HG03521 (cell line): ENCODE data around the gene SUPT20HL2.
"Not testable (repeated sequence)": the region's sequence is repeated elsewhere in the genome, so short reads cannot be mapped to it uniquely, and the experiment has no call there.

ENCODE experiments used
- ATAC-seq: cut with Tn5 transposase; IDR thresholded peaks from one replicate; pipeline ENCODE4 v1.9.1; 2021; ENCODE audit warnings: mild to moderate bottlenecking, moderate library complexity; ENCODE audit not compliant: unreplicated experiment

The SUPT20HL2 gene

GRCh38 chrX:24314019-24314635, at the start of gene SUPT20HL2:
Gene SUPT20HL2 (minus strand): TSS chrX:24314069. CDS start chrX:24313315, 754 bp downstream.
- ATAC-seq, result no peak

GRCh38 chrX:24362089-24362745, 48.3 kb upstream of the SUPT20HL2 start:
- not testable (repeated sequence) for ATAC-seq

- no peak for ATAC-seq
Measured at GRCh38 chrX:24360272-24360671, 46.4 kb upstream of the SUPT20HL2 start, which contains the start of gene SUPT20HL1. Gene SUPT20HL1 (plus strand): TSS chrX:24360639. CDS start chrX:24362761, 2,122 bp downstream.

DNA sequence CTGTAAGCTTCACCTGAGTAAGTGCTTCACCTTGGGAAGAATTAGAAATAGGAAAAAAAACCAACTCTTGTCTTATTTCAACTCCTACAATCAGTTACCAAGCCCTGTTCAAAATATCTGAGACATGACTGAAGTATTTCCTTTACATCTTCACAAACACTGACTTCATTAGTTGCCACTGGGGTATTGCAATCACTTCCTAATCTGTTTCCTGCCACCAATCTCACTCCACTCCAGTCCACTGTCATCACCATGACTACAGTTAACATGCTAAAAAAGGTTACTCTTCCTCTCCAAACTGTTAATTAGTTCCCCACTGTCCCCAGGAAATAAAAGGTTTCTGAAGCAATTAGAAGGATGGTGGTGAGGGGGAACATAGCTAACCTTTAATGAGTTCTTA, 43.2 kb upstream of the SUPT20HL2 start:
- ATAC-seq, result no peak

- no peak for ATAC-seq
Measured at GRCh38 chrX:24355095-24355494, 41.2 kb upstream of the SUPT20HL2 start.

DNA sequence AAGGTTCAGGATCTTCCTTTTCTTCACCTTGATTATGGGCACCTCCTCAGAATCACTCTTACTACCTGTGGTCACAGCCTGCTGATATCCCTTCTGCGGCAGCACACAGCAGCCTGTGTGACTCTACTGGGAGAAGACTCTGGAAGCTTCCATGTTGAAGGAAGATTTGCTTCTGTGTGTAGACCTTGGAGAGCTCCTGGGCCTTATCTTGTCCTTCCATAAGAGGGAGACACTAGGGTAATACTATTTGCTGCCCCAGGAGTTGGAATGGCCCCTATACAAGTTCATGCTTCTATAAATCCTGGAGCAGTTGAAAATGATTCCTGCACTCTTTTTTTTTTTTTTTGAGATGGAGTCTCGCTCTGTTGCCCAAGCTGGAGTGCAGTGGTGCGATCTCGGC, 36.3 kb upstream of the SUPT20HL2 start:
- ATAC-seq, result no peak

DNA sequence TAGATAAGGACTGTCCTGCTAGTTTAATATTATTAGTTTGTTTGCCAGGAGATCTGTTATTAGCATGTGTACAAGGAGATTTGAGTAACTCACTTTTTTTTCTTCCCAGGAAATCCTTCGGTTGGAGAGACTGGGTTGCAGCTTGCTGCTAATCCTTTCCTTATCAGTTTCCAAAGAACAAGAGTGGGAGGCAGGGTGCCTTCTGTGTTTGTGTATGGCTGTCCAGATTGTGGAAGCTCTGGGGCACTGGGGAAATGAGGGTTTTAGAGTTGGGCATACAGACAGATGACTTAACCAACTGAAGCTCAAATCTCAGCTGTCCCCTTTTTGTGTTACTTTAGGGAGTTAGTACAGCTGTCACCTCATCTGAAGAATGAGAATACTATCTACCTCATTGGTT, 34.0 kb upstream of the SUPT20HL2 start:
- no peak for ATAC-seq

- ATAC-seq, result no peak
Measured at GRCh38 chrX:24343719-24344118, 29.9 kb upstream of the SUPT20HL2 start.

- ATAC-seq, result no peak
Measured at GRCh38 chrX:24341795-24342194, 27.9 kb upstream of the SUPT20HL2 start.

DNA sequence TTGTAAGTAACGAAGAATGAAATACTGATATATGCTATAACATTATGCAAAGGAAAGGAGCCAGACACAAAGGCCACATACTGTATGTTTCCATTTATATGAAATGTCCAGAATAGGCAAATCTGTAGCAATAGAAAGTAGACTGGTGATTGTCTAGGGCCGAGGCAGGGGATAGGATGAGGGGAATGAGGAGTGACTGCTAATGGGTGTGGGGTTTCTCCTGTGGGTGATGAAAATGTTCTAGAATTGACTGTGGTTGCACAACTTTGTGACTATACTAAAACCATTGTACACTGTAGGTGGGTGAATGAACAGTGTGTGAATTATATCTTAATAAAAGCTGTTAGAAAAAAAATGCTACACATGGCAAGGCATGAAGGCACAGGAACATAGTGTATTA, 26.6 kb upstream of the SUPT20HL2 start:
- ATAC-seq, result no peak

- ATAC-seq, result no peak
Measured at GRCh38 chrX:24339911-24340310, 26.0 kb upstream of the SUPT20HL2 start.

DNA sequence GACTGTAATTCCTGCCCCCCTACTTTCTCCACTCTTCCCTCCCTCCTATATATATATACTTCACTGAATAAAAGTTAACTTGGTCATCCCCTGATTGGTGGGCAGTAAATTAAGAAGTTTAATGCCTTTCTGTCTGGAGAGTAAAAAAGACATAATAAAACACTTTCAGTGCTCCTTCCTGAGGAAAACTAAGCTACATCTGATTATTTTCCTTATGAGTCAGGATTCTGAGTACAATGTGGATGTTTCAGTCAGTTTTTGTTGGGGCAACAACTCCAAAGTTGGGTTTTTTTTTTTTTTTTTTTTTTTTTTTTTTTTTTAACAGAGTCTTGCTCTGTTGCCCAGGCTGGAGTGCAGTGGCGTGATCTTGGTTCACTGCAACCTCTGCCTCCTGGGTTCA, 22.0 kb upstream of the SUPT20HL2 start:
- ATAC-seq, result no peak

DNA sequence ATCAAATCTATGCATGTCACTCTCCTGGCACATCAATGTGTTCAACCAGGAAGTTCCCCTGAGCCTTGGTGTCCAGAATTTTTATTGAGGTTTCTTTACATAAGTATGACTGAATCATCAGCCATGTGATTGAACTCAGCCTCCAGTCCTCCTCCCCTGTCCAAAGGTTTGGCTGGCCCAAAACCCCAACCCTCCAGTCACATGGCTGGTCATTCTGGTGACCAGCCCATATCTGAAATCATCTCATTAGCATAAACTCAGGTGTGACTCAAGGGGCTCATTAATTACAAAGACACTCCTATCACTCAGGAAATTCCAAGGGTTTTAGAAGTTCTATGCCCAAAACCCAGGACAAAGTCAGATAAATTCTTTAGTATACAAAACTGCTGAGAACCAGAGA, 20.6 kb upstream of the SUPT20HL2 start:
- no peak for ATAC-seq

GRCh38 chrX:24333371-24333770, 19.5 kb upstream of the SUPT20HL2 start:
- no peak for ATAC-seq

GRCh38 chrX:24332878-24333277, 19.0 kb upstream of the SUPT20HL2 start:
- no peak for ATAC-seq

DNA sequence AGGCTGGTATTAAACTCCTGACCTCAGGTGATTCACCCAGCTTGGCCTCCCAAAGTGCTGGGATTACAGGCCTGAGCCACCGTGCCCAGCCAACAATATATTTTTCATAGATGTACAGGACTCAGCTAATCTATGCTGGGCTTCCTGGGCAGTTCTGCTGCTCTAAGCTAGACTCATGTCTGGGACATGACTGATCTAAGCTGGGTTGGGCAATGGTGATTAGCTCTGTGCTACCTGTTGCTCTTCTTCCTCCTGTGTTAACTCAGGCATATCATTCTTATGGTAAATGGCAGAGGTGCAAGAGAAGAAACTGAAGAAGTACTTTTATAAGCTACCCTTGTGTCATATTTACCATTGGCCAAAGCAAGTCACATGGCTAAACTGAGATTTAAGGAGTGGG, 11.4 kb upstream of the SUPT20HL2 start:
- ATAC-seq, result no peak

- no peak for ATAC-seq
Measured at GRCh38 chrX:24321741-24322395, 8.0 kb upstream of the SUPT20HL2 start.

- ATAC-seq, result no peak
Measured at GRCh38 chrX:24317567-24317966, 3.7 kb upstream of the SUPT20HL2 start.

DNA sequence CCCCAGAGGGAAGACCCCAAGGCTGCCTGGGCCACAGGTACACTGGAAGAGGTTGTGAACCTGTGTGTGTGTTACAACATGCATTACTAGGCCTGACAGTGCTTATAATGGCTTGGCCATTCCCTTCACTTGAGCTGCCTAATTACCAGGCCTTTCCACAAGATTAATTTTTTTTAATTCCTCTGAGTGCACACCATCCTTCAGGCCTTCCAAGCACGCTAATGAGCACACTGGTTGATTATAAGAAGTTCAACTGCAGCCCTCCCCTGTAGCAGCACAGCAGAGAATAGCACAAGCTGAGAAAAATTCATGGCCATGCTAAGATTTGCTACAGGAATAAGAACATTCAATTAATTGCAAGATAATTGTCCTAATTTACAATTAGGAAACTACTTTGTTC, 2.2 kb upstream of the SUPT20HL2 start:
- ATAC-seq, result no peak

DNA sequence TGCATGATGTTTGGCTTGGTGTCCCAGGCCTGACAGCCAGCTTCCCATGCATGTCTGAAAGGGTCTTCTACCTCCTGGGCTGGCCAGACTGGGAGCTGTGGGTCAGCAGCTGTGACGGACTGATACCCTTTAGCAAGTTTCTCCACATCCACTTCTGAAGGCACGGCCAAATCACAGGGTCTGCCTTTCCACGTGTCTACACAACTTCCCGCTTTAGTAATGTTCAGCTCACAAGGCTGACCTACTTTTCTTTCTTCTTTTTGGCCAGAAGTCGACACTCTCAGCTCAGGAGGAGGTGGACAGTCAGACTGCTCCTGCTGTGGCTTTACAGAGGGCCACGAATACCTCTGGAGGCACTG, 1.6 kb downstream of the SUPT20HL2 start:
- not testable (repeated sequence) for ATAC-seq

DNA sequence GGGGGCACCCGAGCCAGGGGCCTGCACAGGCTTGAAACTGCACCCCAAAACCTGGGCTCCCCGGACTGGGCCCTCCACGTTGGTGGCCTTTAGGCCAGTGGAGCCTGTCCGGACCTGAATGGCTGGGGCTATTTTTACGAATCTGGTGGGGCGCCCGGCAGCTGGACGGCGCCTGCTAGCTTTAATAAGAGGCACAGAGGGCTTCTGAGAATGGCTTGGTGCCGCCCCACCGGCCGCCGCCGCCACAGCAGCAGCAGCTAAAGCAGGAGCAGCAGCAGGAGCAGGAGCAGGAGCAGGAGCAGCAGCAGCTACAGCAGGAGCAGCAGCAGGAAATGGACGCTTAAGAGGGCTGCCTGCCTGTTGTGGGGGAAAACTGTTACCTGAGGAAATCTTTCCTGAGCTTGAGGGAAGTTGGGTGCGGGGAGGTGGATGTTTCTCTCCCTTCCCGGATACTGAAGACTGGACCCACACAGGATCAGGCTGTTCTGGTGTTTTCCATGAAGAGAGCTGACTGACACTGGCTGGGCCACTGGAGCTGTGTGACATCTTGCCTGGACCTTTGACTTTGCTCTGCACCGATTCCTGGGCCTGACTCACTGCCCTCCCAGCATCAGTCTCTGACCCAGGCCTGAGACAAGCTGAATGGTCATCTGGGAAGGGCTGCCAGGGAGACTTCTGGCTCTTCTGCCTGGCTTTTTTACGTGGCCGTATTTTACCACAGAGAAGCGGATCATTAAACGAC, 2.2 kb downstream of the SUPT20HL2 start:
- not testable (repeated sequence) for ATAC-seq
